Mesendoderm (in vitro differentiated cells): ENCODE measurements around the gene PARP14.
"Not testable (repeated sequence)": the region's sequence is repeated elsewhere in the genome, so short reads cannot be mapped to it uniquely, and the experiment has no call there.

ENCODE experiments used
- DNase-seq: peaks from one replicate; pipeline ENCODE4 v3.0.0; 2013
- H2AK5ac ChIP-seq: 2 replicates; pipeline ENCODE4 v1.6.1; 2013; ENCODE audit warnings: low read length, inconsistent platforms
- H2BK120ac ChIP-seq: 2 replicates; pipeline ENCODE4 v1.6.1; 2013; ENCODE audit warnings: low read depth, mild to moderate bottlenecking, low read length, moderate library complexity, mixed read lengths
- H2BK15ac ChIP-seq: replicated peaks from 2 replicates; pipeline ENCODE4 v1.6.1; 2013; ENCODE audit warnings: low read depth, mild to moderate bottlenecking, moderate library complexity
- H2BK5ac ChIP-seq: 2 replicates; pipeline ENCODE4 v1.6.1; 2013; ENCODE audit warnings: low read length, inconsistent platforms
- H3K18ac ChIP-seq: 2 replicates; pipeline ENCODE4 v1.6.1; 2013; ENCODE audit warnings: mild to moderate bottlenecking, low read length, mixed read lengths
- H3K23ac ChIP-seq: one replicate; pipeline ENCODE4 v1.6.1; 2013; ENCODE audit warnings: low read length
- H3K27ac ChIP-seq: 2 replicates; pipeline ENCODE4 v1.5.1; 2013; ENCODE audit warnings: low read depth, mild to moderate bottlenecking, inconsistent platforms, low read length, moderate library complexity
- H3K27me3 ChIP-seq: 2 replicates; pipeline ENCODE4 v1.6.1; 2013; ENCODE audit warnings: low read length, control low read depth, mild to moderate bottlenecking, inconsistent platforms; ENCODE audit not compliant: insufficient read depth, poor library complexity
- H3K36me3 ChIP-seq: 2 replicates; pipeline ENCODE4 v1.6.1; 2013; ENCODE audit warnings: low read length, inconsistent platforms; ENCODE audit not compliant: control insufficient read depth, insufficient read depth
- H3K4ac ChIP-seq: one replicate; pipeline ENCODE4 v1.6.1; 2013; ENCODE audit warnings: low read depth, mild to moderate bottlenecking, low read length, moderate library complexity
- H3K4me1 ChIP-seq: 2 replicates; pipeline ENCODE4 v1.6.1; 2013; ENCODE audit warnings: low read depth, low read length, inconsistent platforms; ENCODE audit not compliant: control insufficient read depth
- H3K4me2 ChIP-seq: 2 replicates; pipeline ENCODE4 v1.6.1; 2013; ENCODE audit warnings: low read length
- H3K4me3 ChIP-seq: 2 replicates; pipeline ENCODE4 v1.5.1; 2013; ENCODE audit warnings: mild to moderate bottlenecking, low read length
- H3K56ac ChIP-seq: one replicate; pipeline ENCODE4 v1.6.1; 2013; ENCODE audit warnings: low read length
- H3K79me1 ChIP-seq: 2 replicates; pipeline ENCODE4 v1.6.1; 2013; ENCODE audit warnings: low read length, inconsistent platforms
- H3K79me2 ChIP-seq: 2 replicates; pipeline ENCODE4 v1.6.1; 2013; ENCODE audit warnings: mild to moderate bottlenecking, low read length; ENCODE audit not compliant: control insufficient read depth, insufficient read depth
- H3K9ac ChIP-seq: 2 replicates; pipeline ENCODE4 v1.6.1; 2013; ENCODE audit warnings: low read length, inconsistent platforms
- H4K5ac ChIP-seq: one replicate; pipeline ENCODE4 v1.6.1; 2013; ENCODE audit warnings: low read length
- H4K8ac ChIP-seq: one replicate; pipeline ENCODE4 v1.6.1; 2013; ENCODE audit warnings: low read depth, mild to moderate bottlenecking, control low read depth, low read length, moderate library complexity
- WGBS: extraction: QIAGEN DNeasy Blood & Tissue Kit; methylation state at CpG from one replicate; pipeline ENCODE4 v1.1.7; 2013; ENCODE audit warnings: low lambda C conversion rate, missing lambda C conversion rate; ENCODE audit not compliant: insufficient coverage; ENCODE audit errors: extremely low coverage; 5-methylcytosine and 5-hydroxymethylcytosine counted together

Gene PARP14

DNA sequence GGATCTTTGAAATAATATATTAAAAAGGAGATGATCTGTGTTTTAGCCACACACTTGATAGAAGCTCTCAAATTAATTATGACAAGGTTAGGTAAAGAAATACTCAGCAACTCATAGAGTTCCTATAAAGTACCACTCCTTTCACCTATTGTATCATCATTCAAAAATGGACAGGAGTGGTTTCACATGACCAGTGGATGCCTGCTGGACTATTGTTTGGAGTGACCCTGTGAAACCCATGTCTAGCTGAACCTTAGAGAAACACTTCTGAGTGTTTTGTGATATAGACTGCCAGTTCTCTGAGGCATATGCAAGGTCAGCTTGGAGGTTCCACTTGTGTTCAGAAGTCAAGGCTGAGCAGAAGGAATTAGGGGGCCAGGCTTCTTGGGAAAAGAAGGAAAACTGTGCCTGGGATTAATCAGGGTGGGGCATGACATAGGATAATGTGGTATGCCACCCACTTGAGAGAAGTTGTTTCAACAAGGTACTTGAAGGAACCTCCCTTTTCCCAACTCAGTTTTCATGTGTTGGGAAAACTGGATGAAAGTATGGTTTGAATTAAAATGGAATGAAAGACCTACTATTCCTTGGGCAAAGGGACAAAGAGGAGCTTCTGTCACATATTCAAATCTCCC is 15.4 kb downstream of the PARP14 start:
- no peak overlapping the region for H3K18ac ChIP-seq
- H2BK5ac ChIP-seq = no peak overlapping the region
- no peak overlapping the region for H3K4ac ChIP-seq
- H3K4me2 ChIP-seq = no peak overlapping the region
- no peak overlapping the region for H2BK120ac ChIP-seq
- H3K56ac ChIP-seq = no peak overlapping the region
- H4K8ac ChIP-seq = no peak overlapping the region
- no peak overlapping the region for H3K23ac ChIP-seq
- no peak overlapping the region for H3K9ac ChIP-seq
- H3K27me3 ChIP-seq = no peaks in the 10 kb centered on the region
- H2AK5ac ChIP-seq = no peak overlapping the region
- no peak overlapping the region for H3K4me3 ChIP-seq
- H3K79me1 ChIP-seq = no peaks in the 10 kb centered on the region
- no peak overlapping the region for H3K27ac ChIP-seq
- no peak overlapping the region for H2BK15ac ChIP-seq
- H3K79me2 ChIP-seq = no peaks in the 10 kb centered on the region
- no peaks in the 10 kb centered on the region for H3K36me3 ChIP-seq
- no peak overlapping the region for H4K5ac ChIP-seq
- H3K4me1 ChIP-seq = no peaks in the 10 kb centered on the region
- no peak for DNase-seq

DNA sequence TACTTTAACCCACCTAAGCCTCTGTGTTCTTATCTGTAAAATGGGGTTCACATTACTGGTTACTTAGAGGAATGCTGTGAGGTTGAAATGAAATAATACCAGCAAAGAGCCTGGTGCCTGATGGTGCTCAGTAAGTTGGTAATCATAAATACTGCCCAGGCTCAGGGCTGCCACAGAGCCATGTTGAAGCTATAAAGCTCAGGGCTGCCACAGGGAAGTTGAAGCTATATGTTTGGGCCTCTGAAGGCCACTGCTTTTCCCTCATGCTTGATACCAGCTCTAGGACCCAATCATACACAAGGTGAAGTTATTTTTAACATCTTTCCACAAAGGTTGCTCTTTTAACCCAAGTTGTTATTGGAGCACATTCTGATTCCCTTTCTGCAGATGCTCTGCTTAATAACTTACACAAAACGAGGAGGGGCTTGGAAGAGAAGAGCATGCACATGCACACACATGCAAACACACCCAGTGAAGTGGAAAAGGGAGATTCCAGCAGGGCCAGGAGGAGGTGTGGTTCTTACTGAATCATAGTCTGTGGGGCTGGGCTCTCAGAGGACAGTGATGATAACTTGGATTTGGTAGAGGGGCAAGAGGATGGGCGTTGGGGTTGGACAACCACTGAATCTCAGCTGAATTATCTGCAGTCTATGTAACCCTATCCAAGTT is 17.4 kb downstream of the PARP14 start:
- H3K23ac ChIP-seq = no peak overlapping the region
- no peak overlapping the region for H3K4ac ChIP-seq
- no peak overlapping the region for H3K27ac ChIP-seq
- DNase-seq = no peak
- no peaks in the 10 kb centered on the region for H3K4me1 ChIP-seq
- no peak overlapping the region for H3K4me2 ChIP-seq
- H2BK15ac ChIP-seq = no peak overlapping the region
- WGBS = no CpG with 5 or more reads among the region's 2 CpGs
- no peaks in the 10 kb centered on the region for H3K36me3 ChIP-seq
- no peak overlapping the region for H4K5ac ChIP-seq
- H4K8ac ChIP-seq = no peak overlapping the region
- no peak overlapping the region for H3K4me3 ChIP-seq
- H2AK5ac ChIP-seq = no peak overlapping the region
- no peaks in the 10 kb centered on the region for H3K27me3 ChIP-seq
- no peak overlapping the region for H2BK120ac ChIP-seq
- no peak overlapping the region for H3K9ac ChIP-seq
- H3K79me1 ChIP-seq = no peaks in the 10 kb centered on the region
- no peak overlapping the region for H2BK5ac ChIP-seq
- no peak overlapping the region for H3K56ac ChIP-seq
- H3K18ac ChIP-seq = no peak overlapping the region
- H3K79me2 ChIP-seq = no peaks in the 10 kb centered on the region

DNA sequence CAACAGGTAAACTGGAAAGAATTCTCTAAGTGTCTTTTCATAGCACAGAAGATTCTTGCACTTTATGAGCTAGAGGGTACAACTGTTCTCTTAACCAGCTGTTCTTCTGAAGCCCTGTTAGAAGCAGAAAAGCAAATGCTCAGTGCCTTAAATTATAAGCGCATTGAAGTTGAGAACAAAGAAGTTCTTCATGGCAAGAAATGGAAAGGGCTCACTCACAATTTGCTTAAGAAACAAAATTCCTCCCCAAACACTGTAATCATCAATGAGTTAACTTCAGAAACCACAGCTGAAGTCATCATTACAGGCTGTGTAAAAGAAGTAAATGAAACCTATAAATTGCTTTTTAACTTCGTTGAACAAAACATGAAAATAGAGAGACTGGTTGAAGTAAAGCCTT is 19.6 kb downstream of the PARP14 start:
- H3K4ac ChIP-seq = no peak overlapping the region
- no peaks in the 10 kb centered on the region for H3K4me1 ChIP-seq
- H2AK5ac ChIP-seq = no peak overlapping the region
- no peak overlapping the region for H3K27ac ChIP-seq
- H3K4me2 ChIP-seq = no peak overlapping the region
- no peak overlapping the region for H2BK5ac ChIP-seq
- H3K23ac ChIP-seq = no peak overlapping the region
- no peak overlapping the region for H3K56ac ChIP-seq
- no peak overlapping the region for H3K9ac ChIP-seq
- no peak overlapping the region for H2BK15ac ChIP-seq
- H2BK120ac ChIP-seq = no peak overlapping the region
- H3K4me3 ChIP-seq = no peak overlapping the region
- no peaks in the 10 kb centered on the region for H3K27me3 ChIP-seq
- WGBS = no CpG with 5 or more reads among the region's 2 CpGs
- no peaks in the 10 kb centered on the region for H3K79me2 ChIP-seq
- no peak overlapping the region for H4K5ac ChIP-seq
- no peak overlapping the region for H4K8ac ChIP-seq
- DNase-seq = no peak
- no peaks in the 10 kb centered on the region for H3K36me3 ChIP-seq
- H3K18ac ChIP-seq = no peak overlapping the region
- no peaks in the 10 kb centered on the region for H3K79me1 ChIP-seq

DNA sequence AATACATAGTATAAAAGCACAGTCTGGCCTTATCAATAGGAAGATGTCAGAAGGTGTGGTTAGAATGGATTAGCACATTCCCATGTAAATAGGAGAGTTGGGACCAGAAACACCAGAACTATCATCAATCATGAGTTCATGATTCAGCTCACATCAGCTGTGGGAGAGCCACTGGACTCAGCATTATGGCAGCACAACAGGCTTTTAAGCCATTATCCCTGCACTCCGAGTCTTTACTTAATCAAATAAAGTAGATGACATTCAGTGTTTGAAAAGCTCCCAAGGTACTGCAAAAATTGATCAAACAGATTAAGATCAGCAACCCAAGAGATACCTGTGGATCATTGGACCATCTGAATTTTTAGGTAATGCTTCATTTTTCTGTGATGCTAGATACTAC is 24.7 kb downstream of the PARP14 start:
- Histone ChIP-seq H4K8ac (no peak overlapping the region), H2BK5ac (no peak overlapping the region), H3K56ac (no peak overlapping the region), H3K27me3 (no peaks in the 10 kb centered on the region), H3K18ac (no peak overlapping the region), H3K4me3 (no peak overlapping the region), H3K9ac (no peak overlapping the region), H2BK120ac (no peak overlapping the region), H3K4me2 (no peak overlapping the region), H3K36me3 (no peaks in the 10 kb centered on the region), H2AK5ac (no peak overlapping the region), H3K23ac (no peak overlapping the region), H3K27ac (no peak overlapping the region), H4K5ac (no peak overlapping the region), H3K4me1 (no peaks in the 10 kb centered on the region), H3K4ac (no peak overlapping the region), H3K79me1 (no peaks in the 10 kb centered on the region), H3K79me2 (no peaks in the 10 kb centered on the region), H2BK15ac (no peak overlapping the region)
- no peak for DNase-seq
- WGBS = no CpG with 5 or more reads among the region's 1 CpG

DNA sequence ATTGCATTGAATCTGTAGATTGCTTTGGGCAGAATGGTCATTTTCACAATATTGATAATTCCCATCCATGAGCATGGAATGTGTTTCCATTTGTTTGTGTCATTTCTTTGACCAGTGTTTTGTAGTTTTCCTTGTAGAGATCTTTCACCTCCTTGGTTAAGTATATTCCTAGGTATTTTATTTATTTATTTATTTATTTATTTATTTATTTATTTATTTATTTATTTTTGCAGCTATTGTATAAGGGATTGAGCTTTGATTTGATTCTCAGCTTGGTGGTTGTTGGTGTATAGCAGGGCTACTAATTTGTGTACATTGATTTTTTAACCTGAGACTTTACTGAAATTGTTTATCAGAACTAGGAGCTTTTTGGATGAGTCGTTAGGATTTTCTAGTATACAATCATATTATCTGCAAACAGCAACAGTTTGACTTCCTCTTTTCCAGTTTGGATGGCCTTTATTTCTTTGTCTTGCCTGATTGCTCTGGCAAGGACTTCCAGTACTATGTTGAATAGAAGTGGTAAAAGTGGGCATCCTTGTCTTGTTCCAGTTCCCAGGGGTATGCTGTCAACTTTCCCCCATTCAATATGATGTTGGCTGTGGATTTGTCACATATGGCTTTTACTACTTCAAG is 30.1 kb downstream of the PARP14 start:
- not testable (repeated sequence) for H3K27ac ChIP-seq, H3K27me3 ChIP-seq, H3K79me1 ChIP-seq, H3K18ac ChIP-seq, H4K8ac ChIP-seq, H3K79me2 ChIP-seq, H3K4ac ChIP-seq, H2BK120ac ChIP-seq, H3K23ac ChIP-seq, H2AK5ac ChIP-seq, H3K36me3 ChIP-seq, H2BK15ac ChIP-seq, H3K4me2 ChIP-seq, H4K5ac ChIP-seq, H2BK5ac ChIP-seq, H3K9ac ChIP-seq, DNase-seq, H3K56ac ChIP-seq, H3K4me1 ChIP-seq, H3K4me3 ChIP-seq
- no CpG with 5 or more reads among the region's 1 CpG for WGBS
